Prostate gland (tissue), 2 donors: Measurements from ENCODE around the gene SCFD2.

Experiments used
- POLR2A ChIP-seq: fragments of 450-650 bp; IDR thresholded peaks from one replicate; pipeline ENCODE4 v1.6.1; 2016; ENCODE audit warnings: antibody characterized with exemption, mild to moderate bottlenecking
- POLR2AphosphoS5 ChIP-seq: sonication (generic); formaldehyde crosslinking; IDR thresholded peaks from one replicate; pipeline ENCODE4 v1.6.1; 2017; ENCODE audit warnings: antibody characterized with exemption
- TF ChIP-seq, protein P1 (sequence below), 4 experiments: fragments of 200-600 bp in 2 of 4; fragments of 450-650 bp in 2 of 4; sonication (generic) in 2 of 4; IDR thresholded peaks; 1 replicate in 3 of 4; 2 replicates in 1 of 4; pipeline ENCODE4 v1.5.1; 2016 to 2019; ENCODE audit warnings: antibody characterized with exemption in 4 of 4, mild to moderate bottlenecking in 2 of 4, moderate library complexity in 2 of 4

DNA sequence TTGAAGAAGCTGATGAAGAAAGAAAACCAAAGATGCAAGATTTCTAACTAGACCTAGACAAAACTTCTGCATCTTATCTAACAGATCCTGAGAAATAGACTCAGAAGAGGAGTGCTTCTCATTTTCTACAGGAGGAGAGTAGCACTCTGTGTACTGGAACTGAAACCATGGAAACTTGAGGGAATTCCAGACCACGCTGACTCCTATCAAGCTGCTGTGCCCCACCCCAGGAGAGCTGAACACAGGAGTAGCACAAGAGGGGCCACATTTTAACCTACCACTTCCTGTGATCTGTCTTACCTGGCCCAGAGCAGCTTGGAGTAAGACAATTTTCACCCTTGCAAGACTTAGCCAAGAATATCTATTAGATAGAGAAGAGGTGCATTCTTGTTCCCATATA, 248.9 kb downstream of the SCFD2 start:
- TF ChIP-seq, protein P1, sequence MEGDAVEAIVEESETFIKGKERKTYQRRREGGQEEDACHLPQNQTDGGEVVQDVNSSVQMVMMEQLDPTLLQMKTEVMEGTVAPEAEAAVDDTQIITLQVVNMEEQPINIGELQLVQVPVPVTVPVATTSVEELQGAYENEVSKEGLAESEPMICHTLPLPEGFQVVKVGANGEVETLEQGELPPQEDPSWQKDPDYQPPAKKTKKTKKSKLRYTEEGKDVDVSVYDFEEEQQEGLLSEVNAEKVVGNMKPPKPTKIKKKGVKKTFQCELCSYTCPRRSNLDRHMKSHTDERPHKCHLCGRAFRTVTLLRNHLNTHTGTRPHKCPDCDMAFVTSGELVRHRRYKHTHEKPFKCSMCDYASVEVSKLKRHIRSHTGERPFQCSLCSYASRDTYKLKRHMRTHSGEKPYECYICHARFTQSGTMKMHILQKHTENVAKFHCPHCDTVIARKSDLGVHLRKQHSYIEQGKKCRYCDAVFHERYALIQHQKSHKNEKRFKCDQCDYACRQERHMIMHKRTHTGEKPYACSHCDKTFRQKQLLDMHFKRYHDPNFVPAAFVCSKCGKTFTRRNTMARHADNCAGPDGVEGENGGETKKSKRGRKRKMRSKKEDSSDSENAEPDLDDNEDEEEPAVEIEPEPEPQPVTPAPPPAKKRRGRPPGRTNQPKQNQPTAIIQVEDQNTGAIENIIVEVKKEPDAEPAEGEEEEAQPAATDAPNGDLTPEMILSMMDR (IDR thresholded peaks at IDR 0.05): no peak
- TF ChIP-seq POLR2A (no peak), POLR2AphosphoS5 (no peak)
